T-helper 2 cell treated with Interferon-gamma antibody and Interleukin-4, amounts not matched to agents 5 μg/mL and 100 μg/mL, for 36 hours (primary cell): ENCODE results near the gene TBRG4.

Experiments
- DNase-seq: peaks from one replicate; pipeline ENCODE4 v3.0.0; 2021; ENCODE audit warnings: low spot score
- H3K27ac Mint-ChIP-seq: one replicate; pipeline ENCODE4 v1.8.0; 2021; ENCODE audit warnings: mild to moderate bottlenecking, mixed read lengths
- H3K27me3 Mint-ChIP-seq: one replicate; pipeline ENCODE4 v1.8.0; 2021; ENCODE audit warnings: low read depth, mixed read lengths
- H3K36me3 Mint-ChIP-seq: one replicate; pipeline ENCODE4 v1.8.0; 2021; ENCODE audit warnings: low read depth, mixed read lengths
- H3K4me1 Mint-ChIP-seq: one replicate; pipeline ENCODE4 v1.8.0; 2021; ENCODE audit warnings: low read depth, mixed read lengths
- H3K4me3 Mint-ChIP-seq: one replicate; pipeline ENCODE4 v1.8.0; 2022; ENCODE audit warnings: mild to moderate bottlenecking, moderate library complexity, mixed read lengths
- H3K9me3 Mint-ChIP-seq: one replicate; pipeline ENCODE4 v1.8.0; 2021; ENCODE audit warnings: mixed read lengths

The TBRG4 gene

DNA sequence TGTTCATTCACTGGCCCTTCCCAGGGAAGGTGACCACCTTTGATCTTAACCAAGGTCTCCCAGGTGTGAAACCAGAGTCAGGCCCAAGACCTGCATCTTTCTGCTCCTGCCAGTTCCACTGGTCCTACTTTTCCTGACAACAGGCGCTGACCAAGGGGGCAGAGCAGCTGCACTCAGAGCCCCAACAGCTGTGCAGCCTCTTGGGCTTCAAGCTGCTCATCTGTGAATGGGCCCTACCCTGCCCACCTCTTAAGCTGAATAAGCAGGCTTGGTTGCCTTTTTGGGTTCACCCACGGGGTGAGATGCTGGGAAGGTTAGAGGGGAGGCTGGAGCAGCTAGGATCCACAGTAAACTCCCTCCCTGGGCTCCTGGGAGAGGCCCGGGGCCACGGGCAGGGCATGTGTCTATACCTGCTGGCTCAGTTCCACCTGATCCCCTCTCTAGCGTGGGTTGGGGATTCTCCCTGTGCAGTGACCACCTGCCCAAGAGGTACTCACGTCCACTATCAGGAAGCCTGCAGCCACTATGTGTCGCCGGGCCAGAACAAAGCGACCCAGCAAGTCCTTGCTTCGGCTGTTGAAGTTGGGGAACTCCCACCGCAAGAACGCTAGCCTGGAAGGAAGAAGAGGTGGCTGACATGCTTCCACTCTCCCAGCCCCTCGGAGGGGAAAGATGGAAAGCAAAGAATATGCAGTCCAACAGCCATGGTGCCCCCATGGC lies 10.6 kb downstream of the TBRG4 start:
- no peak overlapping the region for H3K27ac Mint-ChIP-seq
- no peaks in the 10 kb centered on the region for H3K4me1 Mint-ChIP-seq
- no peaks in the 10 kb centered on the region for H3K27me3 Mint-ChIP-seq
- no peak overlapping the region for H3K4me3 Mint-ChIP-seq
- no peaks in the 10 kb centered on the region for H3K9me3 Mint-ChIP-seq
- peaks cover 23% of the 10 kb centered on the region for H3K36me3 Mint-ChIP-seq
- no peak for DNase-seq

DNA sequence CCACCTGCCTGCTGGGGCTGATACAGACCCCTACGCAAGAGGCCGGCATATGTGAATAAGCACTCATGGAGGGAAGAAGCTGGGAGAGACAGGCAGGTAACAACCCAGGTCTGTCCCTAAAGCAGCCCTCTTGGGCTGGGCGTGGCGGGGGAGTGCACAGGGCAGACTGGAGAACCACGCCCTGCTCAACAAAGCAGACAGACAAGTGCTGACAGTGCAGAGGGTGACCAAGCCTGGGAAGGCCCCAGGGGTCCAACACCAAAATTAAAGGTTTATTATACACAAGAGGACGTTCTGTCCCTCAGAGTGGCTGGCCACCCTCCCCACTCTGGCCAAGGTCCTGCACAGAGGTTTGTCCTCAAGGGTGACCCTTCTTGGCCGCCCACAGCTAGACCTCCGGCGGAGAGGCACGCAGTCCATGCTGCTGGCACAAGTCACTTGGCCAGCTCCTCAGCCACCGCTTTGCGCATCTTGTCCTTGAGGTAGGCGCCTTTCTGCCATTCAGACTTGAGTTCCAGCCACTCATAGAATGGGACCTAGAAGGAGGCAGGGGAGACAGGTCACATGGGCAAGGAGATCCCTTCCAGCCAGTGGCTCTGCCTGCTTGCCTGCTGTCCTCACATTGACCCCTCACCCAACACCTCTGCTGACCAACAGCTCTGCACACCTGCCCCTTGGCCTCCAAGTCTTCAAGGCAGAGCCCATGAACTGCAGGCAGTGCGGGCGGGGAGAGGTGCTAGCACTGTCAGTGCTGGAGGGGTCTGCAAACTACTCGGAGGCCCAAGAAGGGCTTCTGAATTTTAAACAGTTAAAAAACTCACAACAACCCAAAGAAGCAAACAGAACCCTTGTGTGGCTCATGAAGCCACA lies 11.4 kb downstream of the TBRG4 start:
- no peak overlapping the region for H3K27ac Mint-ChIP-seq
- no peaks in the 10 kb centered on the region for H3K4me1 Mint-ChIP-seq
- peaks cover 22% of the 10 kb centered on the region for H3K36me3 Mint-ChIP-seq
- H3K27me3 Mint-ChIP-seq = no peaks in the 10 kb centered on the region
- DNase-seq = no peak
- no peak overlapping the region for H3K4me3 Mint-ChIP-seq
- H3K9me3 Mint-ChIP-seq = no peaks in the 10 kb centered on the region

DNA sequence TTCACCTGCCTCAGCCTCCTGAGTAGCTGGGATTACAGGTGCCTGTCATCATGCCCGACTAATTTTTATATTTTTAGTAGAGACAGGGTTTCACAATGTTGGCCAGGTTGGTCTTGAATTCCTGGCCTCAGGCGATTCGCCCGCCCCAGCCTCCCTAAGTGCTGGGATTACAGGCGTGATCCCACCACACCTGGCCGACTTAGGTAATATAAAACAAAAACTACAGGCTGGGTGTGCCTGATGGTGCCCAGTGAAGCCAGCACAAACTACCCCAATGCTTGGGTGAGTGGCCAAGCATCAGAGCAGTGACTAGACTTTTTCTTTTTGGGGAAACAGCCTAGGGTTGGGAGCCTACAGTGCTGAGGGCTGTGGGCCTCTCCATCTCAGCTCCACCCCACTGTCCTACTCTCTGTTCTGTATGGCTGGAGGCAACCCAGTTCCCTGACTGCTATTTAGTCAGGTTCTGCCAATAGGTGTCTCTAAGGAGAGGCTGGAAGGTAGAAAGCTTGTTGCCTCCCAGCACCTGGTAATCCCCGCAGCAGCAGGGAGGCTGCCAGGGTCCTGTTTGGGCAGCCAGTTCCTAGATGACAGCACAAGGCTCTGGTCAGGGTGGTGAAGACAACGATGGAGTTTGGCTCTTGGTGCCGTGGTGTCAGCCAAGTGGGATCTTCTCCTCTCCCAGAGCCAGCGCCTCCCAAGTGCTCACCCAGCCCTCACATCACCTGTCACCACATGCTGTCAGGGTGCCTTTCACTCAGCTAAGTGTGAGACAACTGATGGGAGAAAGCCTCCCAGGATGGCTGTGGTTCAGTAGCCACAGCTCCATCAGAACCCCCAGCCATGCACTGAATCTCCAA lies 12.3 kb downstream of the TBRG4 start:
- Mint-ChIP-seq H3K4me1 (no peaks in the 10 kb centered on the region), H3K36me3 (peaks cover 22% of the 10 kb centered on the region), H3K27me3 (peaks cover 2% of the 10 kb centered on the region), H3K9me3 (no peaks in the 10 kb centered on the region), H3K4me3 (no peak overlapping the region), H3K27ac (no peak overlapping the region)
- DNase-seq = no peak

- Mint-ChIP-seq H3K4me1 (peaks cover 6% of the 10 kb centered on the region), H3K27ac (no peak overlapping the region), H3K36me3 (peaks cover 2% of the 10 kb centered on the region), H3K4me3 (no peak overlapping the region), H3K27me3 (peaks cover 38% of the 10 kb centered on the region), H3K9me3 (no peaks in the 10 kb centered on the region)
- DNase-seq = no peak
Measured at GRCh38 chr7:45092931-45093235, 18.6 kb downstream of the TBRG4 start.

DNA sequence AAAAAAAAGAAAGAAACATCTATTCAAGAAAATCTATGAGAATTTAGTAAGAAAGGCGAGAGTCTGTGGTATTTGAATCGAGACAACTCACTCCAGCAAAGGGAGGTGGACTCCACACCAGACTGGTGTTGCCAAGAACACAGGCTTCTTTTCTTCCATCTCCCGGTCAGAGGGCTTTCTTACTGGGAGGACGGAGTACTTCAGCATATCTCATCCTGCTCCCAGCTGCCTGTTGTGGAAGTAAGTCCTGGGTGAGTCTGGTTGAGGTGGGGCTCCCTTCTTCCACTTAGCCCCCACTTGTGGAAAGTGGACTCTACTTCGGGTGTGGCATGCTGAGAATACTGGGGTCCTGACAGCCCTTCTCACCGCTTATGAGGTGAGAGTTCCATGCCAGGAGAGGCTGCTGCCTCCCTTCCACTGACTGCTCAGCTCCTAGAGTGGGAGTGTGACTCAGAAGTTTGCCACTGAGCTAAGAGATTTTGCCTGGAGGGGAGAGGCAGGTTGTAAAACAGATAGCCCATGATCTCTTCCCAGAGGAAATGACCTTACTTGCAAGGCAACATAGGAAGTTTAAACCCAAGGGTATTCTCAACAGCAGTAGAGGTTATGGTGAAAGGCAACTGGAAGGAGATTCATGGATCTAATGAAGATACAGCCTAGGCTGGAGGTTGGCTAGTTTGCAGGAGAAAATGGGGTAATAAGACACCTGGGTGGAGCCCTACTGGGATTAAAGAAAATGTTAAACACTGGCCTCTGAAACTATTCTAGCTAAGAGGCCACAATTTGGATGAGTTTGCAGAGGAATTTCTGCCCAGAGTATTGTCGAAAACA lies 19.2 kb downstream of the TBRG4 start:
- peaks cover 6% of the 10 kb centered on the region for H3K4me1 Mint-ChIP-seq
- no peaks in the 10 kb centered on the region for H3K9me3 Mint-ChIP-seq
- no peaks in the 10 kb centered on the region for H3K36me3 Mint-ChIP-seq
- H3K27me3 Mint-ChIP-seq = peaks cover 38% of the 10 kb centered on the region
- H3K4me3 Mint-ChIP-seq = no peak overlapping the region
- no peak overlapping the region for H3K27ac Mint-ChIP-seq
- DNase-seq = no peak

- Mint-ChIP-seq H3K4me3 (peak overlapping the region; percentile 68), H3K4me1 (peaks cover 6% of the 10 kb centered on the region), H3K27ac (no peak overlapping the region), H3K9me3 (no peaks in the 10 kb centered on the region), H3K27me3 (peaks cover 38% of the 10 kb centered on the region), H3K36me3 (no peaks in the 10 kb centered on the region)
- DNase-seq = peak; percentile 59
Measured at GRCh38 chr7:45089341-45089891, 22.1 kb downstream of the TBRG4 start.

DNA sequence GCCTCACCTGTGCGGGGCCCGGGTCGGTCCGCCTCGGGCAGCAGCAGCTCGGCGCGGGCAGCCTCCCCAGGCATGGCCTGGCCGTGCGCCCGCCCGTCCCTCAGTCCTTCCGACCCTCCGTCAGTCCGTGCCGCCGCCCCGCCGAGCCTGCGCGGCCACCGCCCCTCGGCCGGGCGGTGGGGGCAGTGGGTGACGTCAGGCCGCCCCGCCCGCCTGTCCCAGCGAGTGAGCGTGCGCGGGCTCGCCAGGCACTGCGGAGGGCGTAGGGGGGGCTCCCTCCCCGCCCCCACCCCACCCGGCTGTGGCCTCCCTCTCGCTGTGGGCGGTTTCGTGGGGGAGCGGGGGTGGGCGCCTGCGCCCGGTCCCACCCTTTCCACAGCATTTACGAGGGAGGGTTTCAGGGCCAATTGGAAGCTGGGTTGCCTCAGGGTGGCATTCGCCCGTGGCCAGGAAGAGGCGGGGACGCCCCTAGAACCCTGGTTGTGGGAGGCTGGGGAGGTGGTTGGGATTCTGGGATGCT lies 22.6 kb downstream of the TBRG4 start, which contains the start of gene NACAD:
Gene NACAD (minus strand): TSS at position 149 of the 520 bp plus-strand sequence. CDS start 75 bp downstream, at position 74.
- H3K4me1 Mint-ChIP-seq = peaks cover 6% of the 10 kb centered on the region
- H3K4me3 Mint-ChIP-seq = peak within 1 kb of the TSS; percentile 68

DNA sequence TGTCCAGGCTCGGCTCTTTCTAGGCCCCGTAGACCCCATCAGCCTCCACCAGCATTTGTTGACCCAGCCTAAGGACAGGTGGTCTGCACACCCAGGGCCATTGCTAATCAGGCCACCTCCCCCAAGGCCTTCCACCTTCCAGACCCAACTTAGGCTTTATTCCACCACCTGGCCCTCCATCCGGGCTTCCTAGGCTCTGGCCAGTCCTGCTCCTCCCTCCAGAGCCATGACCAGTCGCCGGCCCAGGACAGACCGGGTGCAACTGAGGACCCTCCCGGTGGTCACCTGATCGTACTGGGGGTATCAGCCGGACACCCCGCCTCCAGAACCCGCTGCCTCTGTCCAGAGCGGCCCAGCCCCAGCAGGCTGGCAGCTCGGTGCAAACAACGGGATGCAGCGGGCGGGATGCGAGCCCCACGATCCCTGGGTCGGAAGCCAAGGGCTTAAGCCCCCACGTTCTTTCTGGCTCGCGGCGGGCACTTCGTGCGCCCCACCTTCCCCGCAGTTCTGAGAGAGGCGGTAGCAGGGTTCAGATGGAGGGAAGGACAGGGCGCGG lies 23.3 kb downstream of the TBRG4 start:
- H3K4me1 Mint-ChIP-seq = peaks cover 6% of the 10 kb centered on the region
- H3K27me3 Mint-ChIP-seq = peaks cover 32% of the 10 kb centered on the region
- peak overlapping the region; percentile 15 for H3K4me3 Mint-ChIP-seq
- H3K9me3 Mint-ChIP-seq = no peaks in the 10 kb centered on the region
- no peaks in the 10 kb centered on the region for H3K36me3 Mint-ChIP-seq
- no peak for DNase-seq
- no peak overlapping the region for H3K27ac Mint-ChIP-seq

More for the DNA sequence above, 22.6 kb downstream of the TBRG4 start, which contains the start of gene NACAD:
- peak; percentile 16 for DNase-seq
- no peaks in the 10 kb centered on the region for H3K9me3 Mint-ChIP-seq
- H3K36me3 Mint-ChIP-seq = no peaks in the 10 kb centered on the region
- no peak within 1 kb of the TSS for H3K27ac Mint-ChIP-seq
- H3K27me3 Mint-ChIP-seq = peaks cover 35% of the 10 kb centered on the region

GRCh38 chr7:45087301-45088145 lies 24.0 kb downstream of the TBRG4 start:
- Mint-ChIP-seq H3K36me3 (no peaks in the 10 kb centered on the region), H3K9me3 (no peaks in the 10 kb centered on the region), H3K27me3 (peaks cover 28% of the 10 kb centered on the region), H3K27ac (no peak overlapping the region), H3K4me1 (peaks cover 6% of the 10 kb centered on the region), H3K4me3 (peak overlapping the region; percentile 15)
- no peak for DNase-seq

GRCh38 chr7:45086331-45087065 lies 25.0 kb downstream of the TBRG4 start:
- Mint-ChIP-seq H3K4me3 (no peak overlapping the region), H3K27me3 (peaks cover 20% of the 10 kb centered on the region), H3K36me3 (no peaks in the 10 kb centered on the region), H3K9me3 (no peaks in the 10 kb centered on the region), H3K4me1 (peaks cover 6% of the 10 kb centered on the region), H3K27ac (no peak overlapping the region)
- DNase-seq = no peak

GRCh38 chr7:45085619-45086200 lies 25.8 kb downstream of the TBRG4 start:
- Mint-ChIP-seq H3K4me1 (peaks cover 7% of the 10 kb centered on the region), H3K4me3 (no peak overlapping the region), H3K27me3 (peaks cover 18% of the 10 kb centered on the region), H3K36me3 (no peaks in the 10 kb centered on the region), H3K27ac (no peak overlapping the region), H3K9me3 (no peaks in the 10 kb centered on the region)
- no peak for DNase-seq
